ENCODE data around the gene PELI3. TPM values are rescaled to one million over a fixed set of nuclear protein-coding genes. Genes with fewer than 3 reads are reported as not detected.
"Not testable (repeated sequence)": the region's sequence is repeated elsewhere in the genome, so short reads cannot be mapped to it uniquely, and the experiment has no call there.

Gene PELI3
- total and polyA plus RNA-seq, 2 of the 8 experiments (the other 6 are each of a cell fraction or from before 2014, with no cell fraction given): 5.2 to 7.6 TPM

DNA sequence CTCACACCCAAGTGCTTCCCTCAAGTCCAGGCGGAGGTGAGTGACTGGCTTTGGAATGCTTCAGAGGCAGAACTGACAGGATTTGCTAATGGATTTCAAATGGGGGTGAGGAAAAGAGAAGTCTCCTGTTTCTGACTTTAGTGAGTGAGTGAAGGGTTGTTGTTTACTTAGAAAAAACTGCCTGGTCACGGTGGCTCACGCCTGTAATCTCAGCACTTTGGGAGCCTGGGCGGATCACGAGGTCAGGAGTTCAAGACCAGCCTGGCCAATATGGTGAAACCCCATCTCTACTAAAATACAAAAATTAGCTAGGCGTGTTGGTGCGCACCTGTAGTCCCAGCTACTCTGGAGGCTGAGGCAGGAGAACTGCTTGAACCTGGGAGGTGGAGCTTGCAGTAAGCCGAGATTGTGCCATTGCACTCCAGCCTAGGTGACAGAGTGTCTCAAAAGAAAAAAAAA is 34.8 kb upstream of the PELI3 start:
- 93% methylated on average over 8 of the region's 8 CpGs; no CpG with 5 or more reads in 1 of the 2 experiments for WGBS, 2 experiments (ENCODE audit: extremely low coverage in 1 of 2, insufficient coverage in 1 of 2, insufficient read length in 1 of 2, insufficient replicate concordance in 2 of 2, low coverage in 1 of 2, low lambda C conversion rate in 2 of 2, missing lambda C conversion rate in 1 of 2)
- not testable (repeated sequence) for H4K91ac ChIP-seq (replicated peaks; ENCODE audit: insufficient read length, low read length); H3K18ac ChIP-seq (ENCODE audit: extremely low read depth, low read length); H3K56ac ChIP-seq (replicated peaks; ENCODE audit: insufficient read length, low read depth, low read length); H3K27me3 ChIP-seq (replicated peaks in 1 of 4; ENCODE audit: control insufficient read depth in 3 of 4, extremely low read depth in 1 of 4, insufficient read depth in 3 of 4, low read length in 3 of 4); H3K79me2 ChIP-seq (ENCODE audit: control insufficient read depth in 1 of 2, insufficient read depth in 2 of 2, low read length in 2 of 2); FAIRE-seq; H4K5ac ChIP-seq (ENCODE audit: insufficient read length, low read depth, low read length); H2AK5ac ChIP-seq (ENCODE audit: low read depth, low read length); H3K4me2 ChIP-seq (ENCODE audit: insufficient read depth in 1 of 2, low read depth in 2 of 2, low read length in 2 of 2); H2AFZ ChIP-seq (ENCODE audit: low read length); H2BK120ac ChIP-seq (replicated peaks; ENCODE audit: low read depth, low read length); H4K8ac ChIP-seq (ENCODE audit: extremely low read depth, insufficient read depth, low read length); H3K4ac ChIP-seq (replicated peaks; ENCODE audit: insufficient read length, low read depth, low read length); H3K9ac ChIP-seq (replicated peaks in 1 of 4; ENCODE audit: extremely low read depth in 1 of 4, low read depth in 3 of 4, low read length in 3 of 4); H3K23me2 ChIP-seq (ENCODE audit: low read depth, low read length); H3K14ac ChIP-seq (ENCODE audit: insufficient read length); H2BK5ac ChIP-seq (ENCODE audit: low read depth, low read length); H3K79me1 ChIP-seq (ENCODE audit: low read depth, low read length); H2BK12ac ChIP-seq (ENCODE audit: low read depth, low read length); H3K4me3 ChIP-seq (ENCODE audit: extremely low read depth in 1 of 4, insufficient read depth in 2 of 4, low read depth in 3 of 4, low read length in 4 of 4); H3K27ac ChIP-seq (ENCODE audit: low read depth, low read length); H2BK15ac ChIP-seq (ENCODE audit: low read length); DNase-seq (ENCODE audit: low read depth in 1 of 2, low spot score in 2 of 2); H3K9me3 ChIP-seq (ENCODE audit: insufficient read depth in 2 of 2, low read depth in 1 of 2, low read length in 1 of 2); H4K20me1 ChIP-seq (replicated peaks in 1 of 2; ENCODE audit: control insufficient read depth in 1 of 2, insufficient read depth in 2 of 2, low read length in 2 of 2); H3K4me1 ChIP-seq (replicated peaks in 1 of 4; ENCODE audit: control insufficient read depth in 3 of 4, insufficient read depth in 4 of 4, low read length in 3 of 4); H3K23ac ChIP-seq (ENCODE audit: insufficient read length); H2BK20ac ChIP-seq (ENCODE audit: low read length)
- POLR2A ChIA-PET (ENCODE audit: partially characterized antibody): interaction anchor here (0.7 to 1.7 kb wide), 3 partner anchors 18 to 40 kb away, joined by 3 to 5 read pairs (median 3); no protein-coding TSS in a partner anchor
- CTCF ChIA-PET (ENCODE audit: partially characterized antibody): interaction anchor here (0.6 to 13.7 kb wide), 7 partner anchors 12 to 1916 kb away, joined by 3 to 259 read pairs (median 8); partner anchors contain the start of gene NPAS4
- H3K36me3 ChIP-seq (ENCODE audit: control insufficient read depth in 2 of 4, insufficient read depth in 4 of 4, low read length in 3 of 4): peaks cover 7 to 20% (median 13%) of the 10 kb centered on the region in 4 experiments; a peak in 7 of 8 replicates
